Activated naive CD8-positive, alpha-beta T cell treated with anti-CD3 and anti-CD28 coated beads, Interleukin-2, amount 10 ng/mL, durations not matched to agents 7 days and 5 days (primary cell): ENCODE measurements around the gene L3MBTL4. TPM values are rescaled to one million over a fixed set of nuclear protein-coding genes. Genes with fewer than 3 reads are reported as not detected.
"Not testable (repeated sequence)": the region's sequence is repeated elsewhere in the genome, so short reads cannot be mapped to it uniquely, and the experiment has no call there.

Experiments used
- ATAC-seq: fragments of 150-1000 bp; cut with Tn5 transposase; one replicate; pipeline ENCODE4 v1.10.0; 2021; ENCODE audit warnings: low read depth, moderate library complexity
- POLR2A ChIA-PET: fragments of 350-600 bp; sonication (Branson Sonifier 250); formaldehyde crosslinking; loops from one replicate; lab custom pipeline; 2021; ENCODE audit warnings: antibody characterized with exemption; lab: Charles Lee
- DNase-seq: peaks from one replicate; pipeline ENCODE4 v3.0.0; 2021
- H3K27ac Mint-ChIP-seq: one replicate; pipeline ENCODE4 v1.8.0; 2022; ENCODE audit warnings: mild to moderate bottlenecking, mixed read lengths
- H3K27me3 Mint-ChIP-seq: one replicate; pipeline ENCODE4 v1.8.0; 2022; ENCODE audit warnings: mild to moderate bottlenecking, moderate library complexity, mixed read lengths
- H3K36me3 Mint-ChIP-seq: one replicate; pipeline ENCODE4 v1.8.0; 2021; ENCODE audit warnings: mild to moderate bottlenecking, mixed read lengths
- H3K4me1 Mint-ChIP-seq: one replicate; pipeline ENCODE4 v1.8.0; 2021; ENCODE audit warnings: mixed read lengths
- H3K4me3 Mint-ChIP-seq: one replicate; pipeline ENCODE4 v1.8.0; 2022; ENCODE audit warnings: mild to moderate bottlenecking, moderate library complexity, mixed read lengths
- H3K9me3 Mint-ChIP-seq: one replicate; pipeline ENCODE4 v1.8.0; 2021; ENCODE audit warnings: mixed read lengths
- total RNA-seq, 2 experiments: library from RNA; stranded (reverse); gene quantifications; one replicate each; pipeline ENCODE4 v1.2.3, GENCODE V29; 2021

L3MBTL4 gene
- total RNA-seq, 2 experiments from 2014 or later: 0.08 to 0.09 TPM

DNA sequence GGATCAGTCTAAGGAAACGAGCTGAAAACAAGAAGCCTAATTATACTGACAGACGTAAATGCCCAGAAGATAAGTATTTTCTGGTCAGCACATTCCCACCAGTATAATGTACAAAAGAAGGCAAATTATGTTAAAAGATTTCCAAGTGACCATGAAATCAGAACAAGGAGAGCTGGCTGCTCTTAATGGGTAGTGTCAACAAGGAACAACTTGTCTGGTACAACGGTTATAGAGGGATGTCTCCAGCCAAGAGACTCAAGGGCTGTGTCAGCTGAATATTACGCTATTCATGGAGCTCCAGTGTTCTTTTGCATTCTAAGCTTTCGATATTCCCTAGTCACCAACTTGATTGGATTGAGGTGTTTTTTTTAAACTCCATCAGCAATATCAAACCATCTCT lies 8.6 kb upstream of the L3MBTL4 start:
- POLR2A ChIA-PET: no interaction called here
- ATAC-seq (no peak), DNase-seq (no peak)
- no peaks in the 10 kb centered on the region for H3K27me3 Mint-ChIP-seq
- H3K4me1 Mint-ChIP-seq: no peaks in the 10 kb centered on the region
- H3K9me3 Mint-ChIP-seq: no peaks in the 10 kb centered on the region
- H3K36me3 Mint-ChIP-seq: no peaks in the 10 kb centered on the region
- no peak overlapping the region for H3K4me3 Mint-ChIP-seq
- no peak overlapping the region for H3K27ac Mint-ChIP-seq

GRCh38 chr18:6414118-6414722 lies 491 bp downstream of the L3MBTL4 start:
- Mint-ChIP-seq H3K27me3 (peaks cover 37% of the 10 kb centered on the region), H3K9me3 (no peaks in the 10 kb centered on the region), H3K36me3 (no peaks in the 10 kb centered on the region), H3K4me1 (peaks cover 7% of the 10 kb centered on the region), H3K27ac (no peak overlapping the region), H3K4me3 (peak overlapping the region; percentile 60)
- POLR2A ChIA-PET: no interaction called here
- DNase-seq: peak; percentile 70
- peak; percentile 86 for ATAC-seq

DNA sequence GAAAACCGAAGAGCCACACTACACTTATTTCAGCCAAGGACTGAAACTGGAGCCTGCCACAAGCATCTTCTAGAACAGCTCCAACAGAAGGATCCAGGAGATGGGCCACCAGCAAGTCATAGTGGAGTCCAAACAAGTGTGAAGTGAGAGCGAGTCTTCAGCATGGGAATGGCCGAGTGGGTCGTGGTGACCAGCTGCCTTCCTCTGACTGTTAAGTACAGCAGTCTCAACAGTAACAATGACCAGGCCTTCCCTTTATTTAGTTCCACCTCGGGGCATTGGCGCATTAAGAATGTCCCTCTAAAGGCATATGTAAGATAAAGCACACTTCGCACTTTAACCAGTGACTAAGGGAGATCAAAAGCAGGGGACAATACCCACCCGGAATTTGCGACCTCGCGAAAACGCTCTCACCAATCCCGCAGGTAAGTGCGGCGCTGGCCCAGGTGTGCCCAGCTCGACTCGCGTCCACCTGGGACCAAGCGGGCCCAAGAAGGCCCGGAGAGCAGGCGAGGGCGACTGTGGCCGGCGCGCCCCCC lies 1.1 kb downstream of the L3MBTL4 start:
- Mint-ChIP-seq H3K27me3 (peaks cover 37% of the 10 kb centered on the region), H3K4me1 (peaks cover 7% of the 10 kb centered on the region), H3K4me3 (peak overlapping the region; percentile 75), H3K36me3 (no peaks in the 10 kb centered on the region), H3K9me3 (no peaks in the 10 kb centered on the region), H3K27ac (no peak overlapping the region)
- no peak for ATAC-seq
- POLR2A ChIA-PET: no interaction called here
- no peak for DNase-seq

DNA sequence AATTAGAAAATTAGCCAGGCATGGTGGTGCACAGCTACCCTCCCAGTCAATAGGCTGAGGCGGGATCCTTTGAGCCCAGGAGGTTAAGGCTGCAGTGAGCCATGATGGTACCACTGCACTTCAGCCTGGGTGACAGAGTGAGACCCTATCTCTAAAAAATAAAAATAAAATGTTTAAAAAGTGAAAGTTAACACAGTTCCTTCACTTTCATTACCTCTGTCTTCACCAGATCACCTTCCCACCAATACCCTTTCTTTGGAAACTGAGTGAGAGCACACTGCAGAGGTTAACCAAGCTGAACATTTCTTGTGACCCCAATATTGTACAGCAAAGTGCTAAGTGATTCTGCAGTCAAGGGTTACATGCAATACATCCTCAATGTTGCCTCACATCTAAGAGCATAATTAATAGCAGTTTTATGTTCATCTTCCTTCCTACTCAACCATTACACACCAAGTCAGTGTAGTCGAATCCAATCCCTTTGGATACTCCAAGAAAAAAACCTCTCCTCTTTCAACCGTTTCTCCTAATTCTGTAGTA lies 1.7 kb downstream of the L3MBTL4 start:
- H3K4me1 Mint-ChIP-seq: peaks cover 7% of the 10 kb centered on the region
- H3K36me3 Mint-ChIP-seq: no peaks in the 10 kb centered on the region
- no peak overlapping the region for H3K27ac Mint-ChIP-seq
- H3K9me3 Mint-ChIP-seq: no peaks in the 10 kb centered on the region
- ATAC-seq: no peak
- peaks cover 37% of the 10 kb centered on the region for H3K27me3 Mint-ChIP-seq
- POLR2A ChIA-PET: no interaction called here
- peak overlapping the region; percentile 75 for H3K4me3 Mint-ChIP-seq
- no peak for DNase-seq

DNA sequence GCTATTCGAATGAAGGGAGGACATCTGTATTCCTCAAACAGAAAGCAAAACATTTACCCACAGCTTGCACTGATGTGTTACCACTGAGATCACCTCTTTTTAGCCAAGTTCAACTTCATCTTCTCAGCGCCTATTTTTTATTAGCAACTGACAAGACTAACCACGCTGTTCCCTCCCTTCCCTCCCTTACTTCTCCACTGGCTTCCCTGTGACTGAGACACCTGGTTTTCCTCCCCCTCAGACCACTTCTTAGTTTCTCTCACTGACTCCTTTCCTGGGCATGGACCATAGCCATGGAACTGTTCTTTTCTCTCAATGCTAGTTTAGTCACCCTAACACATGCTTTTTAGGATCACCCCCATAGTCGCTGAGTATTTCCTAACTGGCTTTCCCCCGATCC lies 3.3 kb downstream of the L3MBTL4 start:
- ATAC-seq (no peak), DNase-seq (no peak)
- no peak overlapping the region for H3K4me3 Mint-ChIP-seq
- peaks cover 7% of the 10 kb centered on the region for H3K4me1 Mint-ChIP-seq
- no peaks in the 10 kb centered on the region for H3K9me3 Mint-ChIP-seq
- peaks cover 36% of the 10 kb centered on the region for H3K27me3 Mint-ChIP-seq
- POLR2A ChIA-PET: no interaction called here
- H3K27ac Mint-ChIP-seq: no peak overlapping the region
- no peaks in the 10 kb centered on the region for H3K36me3 Mint-ChIP-seq

DNA sequence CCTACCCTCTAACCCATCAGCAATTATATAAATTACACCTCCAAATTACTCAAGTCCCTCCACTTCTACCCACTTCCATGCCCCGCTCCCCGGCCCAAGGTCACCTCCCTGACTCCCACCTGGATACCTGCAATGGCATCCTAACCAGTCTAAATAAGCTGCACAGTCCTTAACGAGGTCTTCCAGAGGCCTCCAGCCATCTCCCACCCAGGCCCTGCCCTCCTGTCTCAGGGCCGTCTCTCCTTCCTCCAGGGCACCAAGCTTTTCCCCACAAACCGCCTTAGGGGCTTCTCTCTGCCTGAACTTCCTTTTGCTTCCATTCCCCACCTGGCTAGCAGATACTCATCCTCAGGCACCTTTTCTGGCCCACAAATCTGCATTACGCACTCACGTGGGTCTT lies 4.8 kb downstream of the L3MBTL4 start:
- H3K36me3 Mint-ChIP-seq: no peaks in the 10 kb centered on the region
- peaks cover 22% of the 10 kb centered on the region for H3K27me3 Mint-ChIP-seq
- no peak overlapping the region for H3K4me3 Mint-ChIP-seq
- H3K4me1 Mint-ChIP-seq: peaks cover 2% of the 10 kb centered on the region
- H3K27ac Mint-ChIP-seq: no peak overlapping the region
- DNase-seq (no peak), ATAC-seq (no peak)
- POLR2A ChIA-PET: no interaction called here
- no peaks in the 10 kb centered on the region for H3K9me3 Mint-ChIP-seq

DNA sequence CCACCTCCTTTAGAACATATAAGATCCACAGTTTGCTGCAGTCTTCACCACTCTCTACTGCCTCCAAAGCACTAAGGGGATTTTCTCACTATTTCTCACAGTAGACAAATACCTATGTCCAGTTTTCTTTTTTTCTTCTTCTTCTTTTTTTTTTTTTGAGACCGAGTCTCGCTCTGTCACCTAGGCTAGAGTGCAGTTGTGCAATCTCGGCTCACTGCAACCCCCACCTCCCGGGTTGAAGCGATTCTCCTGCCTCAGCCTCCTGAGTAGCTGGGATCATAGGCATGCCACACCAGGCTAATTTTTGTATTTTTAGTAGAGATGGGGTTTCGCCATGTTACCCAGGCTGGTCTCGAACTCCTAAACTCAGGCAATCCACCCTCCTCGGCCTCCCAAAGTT lies 6.2 kb downstream of the L3MBTL4 start:
- DNase-seq, ATAC-seq, POLR2A ChIA-PET, H3K9me3 Mint-ChIP-seq, H3K4me3 Mint-ChIP-seq, H3K4me1 Mint-ChIP-seq, H3K36me3 Mint-ChIP-seq, H3K27ac Mint-ChIP-seq: not testable (repeated sequence)
- H3K27me3 Mint-ChIP-seq: peaks cover 19% of the 10 kb centered on the region

GRCh38 chr18:6406910-6407470 lies 7.7 kb downstream of the L3MBTL4 start:
- Mint-ChIP-seq H3K4me1 (no peaks in the 10 kb centered on the region), H3K9me3 (no peaks in the 10 kb centered on the region), H3K27me3 (peaks cover 5% of the 10 kb centered on the region), H3K27ac (no peak overlapping the region), H3K36me3 (no peaks in the 10 kb centered on the region), H3K4me3 (no peak overlapping the region)
- POLR2A ChIA-PET: no interaction called here
- DNase-seq (no peak), ATAC-seq (no peak)

GRCh38 chr18:6406075-6406909 lies 8.4 kb downstream of the L3MBTL4 start:
- Mint-ChIP-seq H3K9me3 (no peaks in the 10 kb centered on the region), H3K36me3 (no peaks in the 10 kb centered on the region), H3K27me3 (peaks cover 5% of the 10 kb centered on the region), H3K27ac (no peak overlapping the region), H3K4me3 (no peak overlapping the region), H3K4me1 (no peaks in the 10 kb centered on the region)
- POLR2A ChIA-PET: no interaction called here
- no peak for ATAC-seq
- no peak for DNase-seq

GRCh38 chr18:6405237-6406074 lies 9.3 kb downstream of the L3MBTL4 start:
- DNase-seq (no peak), ATAC-seq (no peak)
- Mint-ChIP-seq H3K4me3 (no peak overlapping the region), H3K4me1 (no peaks in the 10 kb centered on the region), H3K36me3 (no peaks in the 10 kb centered on the region), H3K27ac (no peak overlapping the region), H3K27me3 (peaks cover 5% of the 10 kb centered on the region), H3K9me3 (no peaks in the 10 kb centered on the region)
- POLR2A ChIA-PET: no interaction called here

DNA sequence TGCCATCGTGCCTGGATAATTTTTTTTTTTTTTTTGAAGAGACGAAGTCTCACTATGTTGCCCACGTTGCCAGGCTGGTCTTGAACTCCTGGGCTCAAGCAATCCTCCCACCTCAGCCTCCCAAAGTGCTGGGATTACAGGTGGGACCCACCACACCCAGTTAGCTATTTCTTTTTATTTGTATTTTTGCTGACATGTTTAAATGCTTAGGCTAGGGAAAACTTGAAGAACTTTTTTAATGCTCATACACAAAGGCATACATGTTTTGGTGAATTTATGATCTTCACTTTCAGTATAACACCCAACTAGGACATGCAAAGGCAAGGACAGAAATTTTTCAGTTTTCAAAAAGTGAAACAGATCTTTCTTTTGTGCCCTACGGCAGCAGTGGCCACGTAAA lies 9.9 kb downstream of the L3MBTL4 start:
- no peak for DNase-seq
- ATAC-seq: no peak
- H3K27ac Mint-ChIP-seq: no peak overlapping the region
- no peaks in the 10 kb centered on the region for H3K36me3 Mint-ChIP-seq
- POLR2A ChIA-PET: no interaction called here
- H3K27me3 Mint-ChIP-seq: peaks cover 1% of the 10 kb centered on the region
- no peaks in the 10 kb centered on the region for H3K4me1 Mint-ChIP-seq
- no peak overlapping the region for H3K4me3 Mint-ChIP-seq
- H3K9me3 Mint-ChIP-seq: no peaks in the 10 kb centered on the region

GRCh38 chr18:6401687-6402086 lies 13.0 kb downstream of the L3MBTL4 start:
- Mint-ChIP-seq H3K9me3 (no peaks in the 10 kb centered on the region), H3K27ac (no peak overlapping the region), H3K4me1 (no peaks in the 10 kb centered on the region), H3K36me3 (no peaks in the 10 kb centered on the region), H3K27me3 (no peaks in the 10 kb centered on the region), H3K4me3 (no peak overlapping the region)
- ATAC-seq (no peak), DNase-seq (no peak)
- POLR2A ChIA-PET: no interaction called here

GRCh38 chr18:6399776-6400175 lies 14.9 kb downstream of the L3MBTL4 start:
- Mint-ChIP-seq H3K36me3 (no peaks in the 10 kb centered on the region), H3K4me3 (no peak overlapping the region), H3K9me3 (no peaks in the 10 kb centered on the region), H3K4me1 (no peaks in the 10 kb centered on the region), H3K27me3 (no peaks in the 10 kb centered on the region), H3K27ac (no peak overlapping the region)
- DNase-seq (no peak), ATAC-seq (no peak)
- POLR2A ChIA-PET: no interaction called here
